NCI-H446 (cell line): ENCODE results near the gene HOXD12.

Source experiments
- DNase-seq, 2 experiments: peaks; one replicate each; lab custom pipeline; 2025; lab: John Stamatoyannopoulos, UW

Gene HOXD12

DNA sequence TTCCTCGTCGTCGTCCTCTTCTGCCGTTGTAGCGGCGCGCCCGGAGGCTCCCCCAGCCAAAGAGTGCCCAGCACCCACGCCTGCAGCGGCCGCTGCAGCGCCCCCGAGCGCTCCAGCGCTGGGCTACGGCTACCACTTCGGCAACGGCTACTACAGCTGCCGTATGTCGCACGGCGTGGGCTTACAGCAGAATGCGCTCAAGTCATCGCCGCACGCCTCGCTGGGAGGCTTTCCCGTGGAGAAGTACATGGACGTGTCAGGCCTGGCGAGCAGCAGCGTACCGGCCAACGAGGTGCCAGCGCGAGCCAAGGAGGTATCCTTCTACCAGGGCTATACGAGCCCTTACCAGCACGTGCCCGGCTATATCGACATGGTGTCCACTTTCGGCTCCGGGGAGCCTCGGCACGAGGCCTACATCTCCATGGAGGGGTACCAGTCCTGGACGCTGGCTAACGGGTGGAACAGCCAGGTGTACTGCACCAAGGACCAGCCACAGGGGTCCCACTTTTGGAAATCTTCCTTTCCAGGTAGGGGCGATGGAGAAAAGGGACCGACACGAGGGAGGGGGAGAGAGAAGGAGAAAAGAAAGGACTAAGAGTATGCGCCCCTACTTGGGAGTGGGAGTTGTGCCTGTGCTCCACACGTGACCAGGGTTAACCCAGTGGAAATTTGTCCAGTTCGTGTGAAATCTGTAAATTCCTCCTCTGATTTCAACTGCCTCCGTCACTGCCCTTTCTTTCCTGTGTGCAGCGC is 6.3 kb upstream of the HOXD12 start:
- DNase-seq, result no peak

DNA sequence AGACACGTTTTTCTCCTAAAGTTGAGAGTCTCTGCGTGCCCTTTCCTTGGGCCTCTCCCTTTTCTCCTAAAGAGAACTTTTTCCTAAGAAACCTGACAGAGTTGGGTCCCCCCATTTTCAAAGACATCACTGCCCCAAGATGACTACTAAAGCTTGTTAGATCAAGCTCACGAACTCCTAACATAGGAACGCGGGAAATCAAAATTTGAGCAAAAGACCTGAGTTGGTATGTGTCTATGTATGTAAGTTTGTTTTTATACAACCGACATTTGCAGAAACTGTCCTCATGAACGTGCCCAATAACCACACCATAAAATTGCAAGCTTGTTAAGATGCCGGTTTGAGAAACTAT is 5.7 kb upstream of the HOXD12 start:
- no peak for DNase-seq

DNA sequence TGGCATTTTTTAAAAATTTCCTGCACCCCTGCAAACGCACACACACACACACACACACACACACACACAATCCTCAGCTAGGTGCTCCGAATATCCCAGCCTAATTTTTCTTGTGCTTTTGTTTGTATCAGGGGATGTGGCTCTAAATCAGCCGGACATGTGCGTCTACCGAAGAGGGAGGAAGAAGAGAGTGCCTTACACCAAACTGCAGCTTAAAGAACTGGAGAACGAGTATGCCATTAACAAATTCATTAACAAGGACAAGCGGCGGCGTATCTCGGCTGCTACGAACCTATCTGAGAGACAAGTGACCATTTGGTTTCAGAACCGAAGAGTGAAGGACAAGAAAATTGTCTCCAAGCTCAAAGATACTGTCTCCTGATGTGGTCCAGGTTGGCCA is 5.2 kb upstream of the HOXD12 start:
- no peak for DNase-seq

GRCh38 chr2:176095421-176095820 is 4.2 kb upstream of the HOXD12 start:
- DNase-seq, result no peak

- DNase-seq, result no peak
Observed at GRCh38 chr2:176096243-176096985, 3.2 kb upstream of the HOXD12 start.

DNA sequence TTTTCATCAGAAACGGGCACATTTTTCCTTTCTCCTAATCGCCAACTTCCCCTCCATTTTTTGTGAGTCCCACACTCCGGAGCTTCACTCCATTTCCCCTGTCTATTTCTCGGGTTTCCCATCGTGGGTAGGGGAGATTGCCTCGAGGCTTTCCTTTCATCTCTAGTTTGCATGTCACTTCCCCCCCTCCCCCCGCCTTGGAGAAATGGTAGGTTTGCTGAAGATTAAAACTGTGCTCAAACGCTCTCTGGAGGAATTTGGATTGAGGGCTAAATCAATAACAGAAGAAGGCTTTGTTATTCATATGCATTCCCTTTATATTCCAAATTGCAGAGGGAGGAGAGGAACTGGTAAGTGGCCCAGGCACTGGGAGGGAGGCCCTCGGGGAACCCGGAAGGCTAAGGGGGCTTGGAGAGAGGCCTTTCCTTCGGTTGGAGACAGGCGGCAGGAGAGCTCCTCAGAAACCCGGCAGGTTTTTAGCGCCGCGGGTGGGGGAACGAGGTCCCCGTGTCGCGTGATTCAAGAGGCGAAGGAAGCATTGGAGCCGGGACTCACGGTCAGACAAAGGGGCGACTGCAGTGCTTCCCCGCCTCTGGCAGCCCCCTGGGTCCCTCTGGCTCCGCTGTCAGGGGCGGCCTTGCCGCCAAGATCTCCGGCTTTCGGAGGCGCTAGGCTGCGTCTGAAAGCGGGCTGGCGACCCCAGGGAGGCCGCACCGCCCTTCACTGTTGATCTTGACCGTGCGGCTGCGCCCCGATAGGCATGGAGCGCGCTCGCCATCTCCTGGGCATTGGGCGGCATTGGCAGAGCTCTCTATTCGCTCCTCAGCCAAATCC is 2.4 kb upstream of the HOXD12 start:
- peak; percentile 58 to 81 for DNase-seq

GRCh38 chr2:176097820-176098365 is 1.7 kb upstream of the HOXD12 start:
- no peak for DNase-seq

- DNase-seq, result no peak
Observed at GRCh38 chr2:176098366-176099158, 1.0 kb upstream of the HOXD12 start.

DNA sequence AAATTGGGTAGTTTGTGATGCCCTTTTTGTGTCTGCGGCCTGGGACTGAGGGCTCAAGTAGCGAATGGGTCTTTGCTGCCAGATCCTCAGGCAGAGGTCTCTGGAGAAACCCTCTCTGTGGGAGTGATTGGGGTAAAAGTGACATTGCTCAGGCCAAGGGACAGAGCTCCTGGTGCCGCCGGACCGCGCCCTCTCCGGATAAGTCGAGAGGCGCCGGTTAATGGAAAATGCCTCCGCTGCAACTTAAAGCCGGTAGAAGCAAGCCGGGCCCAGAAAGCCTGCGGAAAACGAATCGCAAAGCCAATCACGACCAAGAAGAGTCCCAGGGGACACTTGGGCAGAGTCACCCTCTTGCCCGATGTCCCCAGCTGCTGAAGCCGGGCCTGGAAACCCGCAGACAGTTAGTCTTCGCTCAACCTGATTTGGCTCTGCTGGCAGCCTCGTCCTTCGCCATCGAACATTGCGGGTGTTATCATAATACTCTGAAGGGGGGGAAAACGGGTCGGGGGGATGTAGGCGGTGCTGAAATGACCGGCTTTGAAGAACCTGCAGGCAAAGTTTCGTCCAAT is 352 bp upstream of the HOXD12 start:
- no peak for DNase-seq

GRCh38 chr2:176100547-176101140 is 1.0 kb downstream of the HOXD12 start:
- DNase-seq, result no peak

DNA sequence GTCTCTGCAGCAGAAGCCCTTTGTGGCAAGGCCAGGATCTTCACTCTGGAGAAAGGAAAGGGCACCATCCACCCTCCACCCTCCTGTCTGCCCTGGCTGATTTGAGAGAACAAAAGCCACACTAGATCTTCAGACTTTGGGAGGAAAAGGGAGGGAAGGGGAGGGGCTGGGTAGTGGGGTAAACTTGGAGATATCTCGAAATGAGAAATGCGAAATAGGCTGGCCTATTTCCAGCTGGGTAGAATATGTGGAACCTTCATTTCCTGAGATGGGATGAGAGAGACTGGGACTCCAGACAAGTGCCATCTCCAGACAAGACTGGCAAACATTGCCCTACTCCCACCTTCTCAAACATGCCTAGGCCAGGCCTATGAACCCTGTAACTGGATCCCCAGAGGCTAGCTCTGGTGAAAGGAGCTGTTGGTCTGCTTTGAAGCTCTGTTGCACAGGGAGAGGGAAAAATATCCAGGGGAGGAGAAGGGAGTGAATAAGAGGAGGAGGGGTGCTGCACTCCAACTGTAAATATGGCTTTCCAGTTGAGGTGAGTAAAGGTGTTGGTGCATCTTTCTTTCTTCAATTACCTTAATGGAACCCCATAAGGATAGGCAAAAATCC is 1.7 kb downstream of the HOXD12 start:
- no peak for DNase-seq

- DNase-seq, result no peak
Observed at GRCh38 chr2:176101842-176102241, 2.2 kb downstream of the HOXD12 start.

DNA sequence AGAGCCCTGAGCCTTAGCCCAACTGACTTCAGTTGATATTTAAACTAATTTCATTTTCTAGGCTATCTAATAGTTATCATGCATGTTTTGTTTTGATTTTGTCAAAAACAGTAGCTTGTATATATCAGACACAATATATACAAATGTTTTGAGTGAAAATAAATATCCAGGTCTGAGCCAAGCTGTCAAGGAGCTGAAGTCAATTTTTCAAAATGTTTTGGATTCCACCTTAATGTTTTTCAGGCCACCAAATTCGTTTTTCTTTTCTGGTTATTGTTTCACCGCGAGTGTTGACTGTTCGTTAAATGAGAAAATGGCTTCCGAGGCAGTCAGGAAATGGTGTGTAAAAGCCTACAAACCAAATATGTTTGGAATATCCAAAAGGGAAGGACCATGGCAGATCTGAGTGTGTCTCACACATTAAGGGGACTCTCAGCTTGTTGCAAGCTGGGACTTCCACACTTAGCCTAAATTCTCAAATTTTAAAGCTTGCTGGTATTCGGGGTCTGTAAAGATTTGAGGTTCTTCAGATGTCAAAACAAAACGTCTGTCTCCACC is 2.8 kb downstream of the HOXD12 start:
- no peak for DNase-seq

DNA sequence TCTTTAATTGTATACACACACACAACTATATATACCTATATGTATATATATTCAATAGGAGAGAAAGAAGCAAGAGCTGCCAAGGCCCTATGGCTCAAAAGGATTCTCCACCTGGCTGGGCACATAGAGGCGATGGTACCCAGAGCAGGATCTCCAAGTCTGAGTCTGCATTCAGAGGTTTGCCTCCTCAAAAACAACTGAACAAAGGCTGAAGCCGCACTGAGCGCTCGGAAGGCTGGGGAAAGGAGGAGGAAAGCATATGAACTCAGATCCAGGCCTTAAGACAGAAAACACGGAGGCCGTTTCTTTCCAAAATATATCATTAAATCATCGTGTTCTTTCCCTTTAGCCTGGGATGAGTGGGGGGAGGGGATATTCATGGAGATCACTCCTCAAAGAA is 3.6 kb downstream of the HOXD12 start:
- DNase-seq, result no peak

GRCh38 chr2:176103742-176104315 is 4.2 kb downstream of the HOXD12 start:
- DNase-seq, result no peak

DNA sequence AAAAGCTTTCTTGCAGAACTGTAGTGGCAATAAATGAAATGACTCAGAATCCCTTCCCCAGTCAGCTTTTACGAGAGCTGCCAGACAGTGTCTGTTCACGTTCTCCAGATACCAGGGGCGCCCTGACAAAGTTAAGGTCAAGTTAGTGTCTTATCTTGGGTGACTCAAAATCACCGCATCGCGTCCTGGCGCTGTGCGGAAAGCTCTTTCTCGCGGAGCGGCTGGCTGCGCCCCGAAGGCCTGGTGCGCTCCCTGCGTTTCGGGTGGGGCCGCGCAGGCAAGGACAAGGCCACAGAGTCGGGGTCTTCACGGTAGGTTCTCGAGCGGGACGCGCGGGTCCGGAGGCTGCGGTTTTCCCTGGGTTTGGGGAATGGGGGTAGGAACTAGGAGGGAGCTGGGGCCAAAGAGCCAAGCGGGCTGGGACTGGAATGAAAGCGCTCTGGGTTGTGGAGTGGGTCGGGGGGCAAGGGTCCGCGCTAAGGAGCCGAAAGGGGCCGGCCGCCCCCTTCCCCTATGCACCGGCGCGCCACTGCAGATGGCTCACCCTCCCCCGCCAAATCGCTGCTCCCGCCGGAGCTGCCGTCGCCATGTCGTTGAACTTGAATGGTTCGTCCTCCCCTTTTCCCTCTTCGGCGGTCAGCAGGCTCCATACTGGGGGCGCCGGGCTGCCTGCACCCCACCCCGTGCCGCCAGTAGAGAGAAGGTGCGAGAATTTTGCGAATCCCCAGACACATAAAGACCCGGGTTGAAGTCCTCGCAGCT is 4.9 kb downstream of the HOXD12 start:
- no peak for DNase-seq

- DNase-seq, result no peak
Observed at GRCh38 chr2:176105078-176105729, 5.6 kb downstream of the HOXD12 start.
